MM.1S (cell line): Measurements from ENCODE around the gene CNOT4.

ENCODE experiments used
- DNase-seq: peaks from one replicate; pipeline ENCODE4 v3.0.0-alpha.2; 2015
- H2AFZ ChIP-seq: fragments of 300-600 bp; sonication (generic); 2 replicates; pipeline ENCODE4 v1.6.0; 2016; ENCODE audit warnings: antibody characterized with exemption, low read length
- H3F3A ChIP-seq: fragments of 300-600 bp; sonication (generic); 2 replicates; pipeline ENCODE4 v1.6.1; 2016; ENCODE audit warnings: mild to moderate bottlenecking, antibody characterized with exemption, low read length, moderate library complexity, mixed read lengths; ENCODE audit not compliant: insufficient read depth
- H3K27ac ChIP-seq: fragments of 300-600 bp; sonication (generic); 2 replicates; pipeline ENCODE4 v1.5.1; 2016; ENCODE audit warnings: mild to moderate bottlenecking, low read length
- H3K27me3 ChIP-seq: fragments of 300-600 bp; sonication (generic); replicated peaks from 2 replicates; pipeline ENCODE4 v1.6.0; 2016; ENCODE audit warnings: low read length; ENCODE audit not compliant: insufficient read depth
- H3K36me3 ChIP-seq: fragments of 300-600 bp; sonication (generic); replicated peaks from 2 replicates; pipeline ENCODE4 v1.6.1; 2016; ENCODE audit warnings: mild to moderate bottlenecking, low read length, mixed read lengths; ENCODE audit not compliant: insufficient read depth
- H3K4me1 ChIP-seq: fragments of 300-600 bp; sonication (generic); 2 replicates; pipeline ENCODE4 v1.6.1; 2016; ENCODE audit warnings: low read length, mixed read lengths
- H3K4me2 ChIP-seq: fragments of 300-600 bp; sonication (generic); 2 replicates; pipeline ENCODE4 v1.6.0; 2016; ENCODE audit warnings: low read depth, low read length
- H3K4me3 ChIP-seq: fragments of 300-600 bp; sonication (generic); 2 replicates; pipeline ENCODE4 v1.5.1; 2016; ENCODE audit warnings: low read length, mixed read lengths
- H3K79me2 ChIP-seq: fragments of 300-600 bp; sonication (generic); 2 replicates; pipeline ENCODE4 v1.6.1; 2016; ENCODE audit warnings: mixed run types, low read length, mixed read lengths
- H3K9ac ChIP-seq: fragments of 300-600 bp; sonication (generic); 2 replicates; pipeline ENCODE4 v1.6.1; 2016; ENCODE audit warnings: low read length, mixed read lengths
- H3K9me2 ChIP-seq: fragments of 300-600 bp; sonication (generic); replicated peaks from 2 replicates; pipeline ENCODE4 v1.6.1; 2016; ENCODE audit warnings: mild to moderate bottlenecking, low read length, mixed read lengths; ENCODE audit not compliant: insufficient read depth
- H3K9me3 ChIP-seq: fragments of 300-600 bp; sonication (generic); replicated peaks from 2 replicates; pipeline ENCODE4 v1.6.1; 2016; ENCODE audit warnings: mild to moderate bottlenecking, low read length, mixed read lengths; ENCODE audit not compliant: insufficient read depth
- H4K20me1 ChIP-seq: fragments of 300-600 bp; sonication (generic); 2 replicates; pipeline ENCODE4 v1.6.1; 2016; ENCODE audit warnings: mild to moderate bottlenecking, low read length, moderate library complexity, mixed read lengths; ENCODE audit not compliant: insufficient read depth
- EZH2 ChIP-seq: fragments of 300-600 bp; sonication (generic); optimal IDR thresholded peaks from 2 replicates; pipeline ENCODE3; 2017; ENCODE audit warnings: low read depth, mild to moderate bottlenecking, antibody characterized with exemption, low read length, mixed read lengths
- EZH2phosphoT487 ChIP-seq: fragments of 300-600 bp; sonication (generic); IDR thresholded peaks from 2 replicates; pipeline ENCODE4 v1.6.1; 2018; ENCODE audit warnings: antibody characterized with exemption, low read length
- TF ChIP-seq, protein P1 (sequence below): fragments of 300-600 bp; sonication (generic); IDR thresholded peaks from 2 replicates; pipeline ENCODE4 v1.5.1; 2016; ENCODE audit warnings: antibody characterized with exemption, low read length, mixed read lengths

The CNOT4 gene

DNA sequence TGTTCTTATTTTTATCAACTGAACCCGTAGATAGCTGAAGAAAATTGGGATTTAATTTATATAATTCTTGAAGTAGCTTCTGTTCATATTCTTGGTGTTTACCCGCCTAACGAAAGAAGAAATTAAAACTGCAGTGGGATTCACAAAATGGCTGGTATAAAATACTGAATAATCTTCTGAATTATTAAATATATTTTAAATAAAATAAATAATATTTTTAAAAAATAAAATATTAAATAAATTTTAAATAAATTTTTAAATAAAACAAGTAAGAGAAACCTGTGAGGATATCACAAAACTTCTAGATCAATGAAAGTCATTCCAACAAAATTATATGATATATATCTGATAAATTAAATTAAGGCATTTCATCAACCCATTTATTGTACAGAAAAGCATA is 99.4 kb downstream of the CNOT4 start:
- no peaks in the 10 kb centered on the region for H3K9me2 ChIP-seq

DNA sequence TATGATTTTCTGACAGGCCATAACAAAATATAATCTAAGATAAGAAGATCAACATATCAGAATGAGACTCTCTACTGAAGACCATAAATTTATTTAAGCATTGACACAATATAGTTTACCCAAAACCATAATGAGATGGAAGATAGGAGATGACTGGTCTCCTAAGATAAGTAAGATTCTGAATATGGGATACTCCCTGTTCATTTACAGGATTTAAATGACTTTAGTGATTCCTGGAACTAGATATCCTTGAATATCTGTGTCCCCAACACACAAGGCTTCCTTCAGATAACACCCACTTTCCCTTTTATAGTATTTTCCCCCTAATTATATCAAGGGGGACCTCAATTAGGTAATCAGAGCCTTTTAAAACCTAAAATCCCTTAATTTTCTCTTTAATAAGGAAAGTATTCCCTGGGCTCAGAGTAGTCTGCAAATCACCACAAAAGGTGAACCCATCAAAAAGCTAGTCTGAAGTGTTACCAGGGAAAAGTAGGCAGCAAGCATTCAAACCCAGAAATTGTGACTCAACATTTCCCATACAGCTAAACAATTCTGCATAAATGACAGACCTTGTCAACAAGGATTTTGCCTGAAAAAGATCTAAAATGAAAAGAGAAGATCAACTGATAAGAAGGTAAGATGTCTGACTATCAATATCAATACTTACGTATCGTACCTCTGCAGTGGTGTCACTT is 99.9 kb downstream of the CNOT4 start:
- Histone ChIP-seq H3K27ac (no peak overlapping the region), H3F3A (no peaks in the 10 kb centered on the region), H3K9me3 (no peaks in the 10 kb centered on the region), H3K36me3 (no peaks in the 10 kb centered on the region), H3K4me2 (no peak overlapping the region), H3K4me1 (no peaks in the 10 kb centered on the region), H3K9me2 (no peaks in the 10 kb centered on the region), H4K20me1 (no peaks in the 10 kb centered on the region), H3K27me3 (no peaks in the 10 kb centered on the region), H2AFZ (no peak overlapping the region), H3K79me2 (no peaks in the 10 kb centered on the region), H3K4me3 (no peak overlapping the region), H3K9ac (no peak overlapping the region)
- TF ChIP-seq EZH2phosphoT487 (no peak), EZH2 (no peak)
- TF ChIP-seq, protein P1, sequence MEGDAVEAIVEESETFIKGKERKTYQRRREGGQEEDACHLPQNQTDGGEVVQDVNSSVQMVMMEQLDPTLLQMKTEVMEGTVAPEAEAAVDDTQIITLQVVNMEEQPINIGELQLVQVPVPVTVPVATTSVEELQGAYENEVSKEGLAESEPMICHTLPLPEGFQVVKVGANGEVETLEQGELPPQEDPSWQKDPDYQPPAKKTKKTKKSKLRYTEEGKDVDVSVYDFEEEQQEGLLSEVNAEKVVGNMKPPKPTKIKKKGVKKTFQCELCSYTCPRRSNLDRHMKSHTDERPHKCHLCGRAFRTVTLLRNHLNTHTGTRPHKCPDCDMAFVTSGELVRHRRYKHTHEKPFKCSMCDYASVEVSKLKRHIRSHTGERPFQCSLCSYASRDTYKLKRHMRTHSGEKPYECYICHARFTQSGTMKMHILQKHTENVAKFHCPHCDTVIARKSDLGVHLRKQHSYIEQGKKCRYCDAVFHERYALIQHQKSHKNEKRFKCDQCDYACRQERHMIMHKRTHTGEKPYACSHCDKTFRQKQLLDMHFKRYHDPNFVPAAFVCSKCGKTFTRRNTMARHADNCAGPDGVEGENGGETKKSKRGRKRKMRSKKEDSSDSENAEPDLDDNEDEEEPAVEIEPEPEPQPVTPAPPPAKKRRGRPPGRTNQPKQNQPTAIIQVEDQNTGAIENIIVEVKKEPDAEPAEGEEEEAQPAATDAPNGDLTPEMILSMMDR, result no peak
- DNase-seq, result no peak

More for the DNA sequence above, 99.4 kb downstream of the CNOT4 start:
- TF ChIP-seq EZH2, result no peak
- TF ChIP-seq, protein P1, result no peak
- Histone ChIP-seq H2AFZ (no peak overlapping the region), H3K27me3 (no peaks in the 10 kb centered on the region), H3F3A (no peaks in the 10 kb centered on the region), H3K4me3 (no peak overlapping the region), H3K9ac (no peak overlapping the region), H3K4me1 (no peaks in the 10 kb centered on the region), H4K20me1 (no peaks in the 10 kb centered on the region), H3K9me3 (no peaks in the 10 kb centered on the region), H3K79me2 (no peaks in the 10 kb centered on the region), H3K36me3 (no peaks in the 10 kb centered on the region), H3K27ac (no peak overlapping the region), H3K4me2 (no peak overlapping the region)
- no peak for DNase-seq

DNA sequence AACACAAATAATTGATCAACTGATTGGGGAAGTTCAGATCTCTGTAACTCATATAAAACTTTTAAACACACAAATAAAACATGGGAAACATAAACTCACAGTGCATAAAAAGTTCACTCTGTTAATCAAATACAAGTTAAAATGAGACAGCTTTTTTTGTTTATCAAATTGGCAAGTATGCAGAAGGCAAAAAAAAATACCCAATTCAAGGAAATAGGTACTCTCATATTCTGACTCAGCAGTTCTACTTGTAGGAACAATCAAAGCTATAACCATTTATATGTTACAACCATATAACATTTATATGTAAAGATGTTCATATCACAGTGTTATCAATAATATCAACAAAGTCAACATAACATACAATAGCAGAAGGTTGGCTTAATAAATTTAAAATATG is 102.0 kb downstream of the CNOT4 start:
- Histone ChIP-seq H3K9me2 (no peaks in the 10 kb centered on the region), H4K20me1 (no peaks in the 10 kb centered on the region), H3K9ac (no peak overlapping the region), H3K36me3 (no peaks in the 10 kb centered on the region), H3K27me3 (no peaks in the 10 kb centered on the region), H3K27ac (no peak overlapping the region), H3K4me1 (no peaks in the 10 kb centered on the region), H3K4me3 (no peak overlapping the region), H3F3A (no peaks in the 10 kb centered on the region), H3K79me2 (no peaks in the 10 kb centered on the region), H2AFZ (no peak overlapping the region), H3K9me3 (no peaks in the 10 kb centered on the region), H3K4me2 (no peak overlapping the region)
- TF ChIP-seq EZH2phosphoT487 (no peak), EZH2 (no peak)
- TF ChIP-seq, protein P1, result no peak
- DNase-seq, result no peak
